HL-60 (cell line): ENCODE measurements around the gene SBF1.

Experiments
- GABPA ChIP-seq: IDR thresholded peaks from 2 replicates; pipeline ENCODE4 v1.6.1; 2012; ENCODE audit warnings: low read depth
- TF ChIP-seq, protein P1 (sequence below): IDR thresholded peaks from one replicate; pipeline ENCODE4 v1.5.1; 2011; ENCODE audit warnings: low read length, control low read depth, inconsistent platforms; ENCODE audit not compliant: insufficient read depth
- TF ChIP-seq, protein P2 (sequence below): IDR thresholded peaks from 2 replicates; pipeline ENCODE4 v1.6.1; 2012; ENCODE audit warnings: low read depth; ENCODE audit not compliant: insufficient replicate concordance

DNA sequence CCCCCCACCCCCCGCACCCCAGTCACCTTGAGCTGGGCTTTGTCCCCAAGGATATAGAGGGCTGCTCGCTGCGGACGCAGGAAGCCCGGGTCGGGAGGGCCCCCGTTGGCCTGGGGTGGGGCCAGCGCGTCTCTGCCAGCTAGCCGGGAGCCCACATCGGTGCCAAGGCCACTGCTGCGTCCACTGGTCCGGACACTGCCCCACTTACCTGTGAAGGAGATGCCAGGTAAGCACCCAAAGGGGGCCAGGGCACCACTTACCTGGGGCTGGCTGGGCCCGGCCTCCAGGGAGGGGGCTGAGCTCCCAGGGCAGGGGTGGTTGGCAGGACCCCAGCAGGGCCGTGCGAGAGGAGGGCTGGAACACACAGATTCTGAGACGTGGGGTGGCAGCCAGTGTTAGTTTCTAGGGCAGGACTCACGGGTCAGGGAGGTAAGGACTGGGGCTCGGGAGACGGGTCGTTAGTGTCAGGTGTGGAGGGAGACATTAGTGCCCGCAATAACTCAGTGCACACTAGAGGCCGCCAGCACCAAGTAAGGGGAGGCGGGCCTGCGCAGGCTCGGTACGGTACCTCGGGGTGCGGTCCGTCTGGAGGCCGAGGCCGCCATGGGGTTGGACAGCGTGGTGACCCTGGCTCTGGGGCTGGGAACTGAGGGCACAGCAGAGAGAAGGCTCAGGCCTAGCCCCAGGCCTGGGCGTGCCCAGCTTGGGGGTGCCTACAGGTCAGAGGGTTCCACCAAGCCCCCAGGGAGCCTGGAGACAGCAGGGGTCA, 18.2 kb downstream of the SBF1 start:
- no peak for TF ChIP-seq GABPA
- TF ChIP-seq, protein P1, sequence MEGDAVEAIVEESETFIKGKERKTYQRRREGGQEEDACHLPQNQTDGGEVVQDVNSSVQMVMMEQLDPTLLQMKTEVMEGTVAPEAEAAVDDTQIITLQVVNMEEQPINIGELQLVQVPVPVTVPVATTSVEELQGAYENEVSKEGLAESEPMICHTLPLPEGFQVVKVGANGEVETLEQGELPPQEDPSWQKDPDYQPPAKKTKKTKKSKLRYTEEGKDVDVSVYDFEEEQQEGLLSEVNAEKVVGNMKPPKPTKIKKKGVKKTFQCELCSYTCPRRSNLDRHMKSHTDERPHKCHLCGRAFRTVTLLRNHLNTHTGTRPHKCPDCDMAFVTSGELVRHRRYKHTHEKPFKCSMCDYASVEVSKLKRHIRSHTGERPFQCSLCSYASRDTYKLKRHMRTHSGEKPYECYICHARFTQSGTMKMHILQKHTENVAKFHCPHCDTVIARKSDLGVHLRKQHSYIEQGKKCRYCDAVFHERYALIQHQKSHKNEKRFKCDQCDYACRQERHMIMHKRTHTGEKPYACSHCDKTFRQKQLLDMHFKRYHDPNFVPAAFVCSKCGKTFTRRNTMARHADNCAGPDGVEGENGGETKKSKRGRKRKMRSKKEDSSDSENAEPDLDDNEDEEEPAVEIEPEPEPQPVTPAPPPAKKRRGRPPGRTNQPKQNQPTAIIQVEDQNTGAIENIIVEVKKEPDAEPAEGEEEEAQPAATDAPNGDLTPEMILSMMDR = peak; percentile 16
- TF ChIP-seq, protein P2, sequence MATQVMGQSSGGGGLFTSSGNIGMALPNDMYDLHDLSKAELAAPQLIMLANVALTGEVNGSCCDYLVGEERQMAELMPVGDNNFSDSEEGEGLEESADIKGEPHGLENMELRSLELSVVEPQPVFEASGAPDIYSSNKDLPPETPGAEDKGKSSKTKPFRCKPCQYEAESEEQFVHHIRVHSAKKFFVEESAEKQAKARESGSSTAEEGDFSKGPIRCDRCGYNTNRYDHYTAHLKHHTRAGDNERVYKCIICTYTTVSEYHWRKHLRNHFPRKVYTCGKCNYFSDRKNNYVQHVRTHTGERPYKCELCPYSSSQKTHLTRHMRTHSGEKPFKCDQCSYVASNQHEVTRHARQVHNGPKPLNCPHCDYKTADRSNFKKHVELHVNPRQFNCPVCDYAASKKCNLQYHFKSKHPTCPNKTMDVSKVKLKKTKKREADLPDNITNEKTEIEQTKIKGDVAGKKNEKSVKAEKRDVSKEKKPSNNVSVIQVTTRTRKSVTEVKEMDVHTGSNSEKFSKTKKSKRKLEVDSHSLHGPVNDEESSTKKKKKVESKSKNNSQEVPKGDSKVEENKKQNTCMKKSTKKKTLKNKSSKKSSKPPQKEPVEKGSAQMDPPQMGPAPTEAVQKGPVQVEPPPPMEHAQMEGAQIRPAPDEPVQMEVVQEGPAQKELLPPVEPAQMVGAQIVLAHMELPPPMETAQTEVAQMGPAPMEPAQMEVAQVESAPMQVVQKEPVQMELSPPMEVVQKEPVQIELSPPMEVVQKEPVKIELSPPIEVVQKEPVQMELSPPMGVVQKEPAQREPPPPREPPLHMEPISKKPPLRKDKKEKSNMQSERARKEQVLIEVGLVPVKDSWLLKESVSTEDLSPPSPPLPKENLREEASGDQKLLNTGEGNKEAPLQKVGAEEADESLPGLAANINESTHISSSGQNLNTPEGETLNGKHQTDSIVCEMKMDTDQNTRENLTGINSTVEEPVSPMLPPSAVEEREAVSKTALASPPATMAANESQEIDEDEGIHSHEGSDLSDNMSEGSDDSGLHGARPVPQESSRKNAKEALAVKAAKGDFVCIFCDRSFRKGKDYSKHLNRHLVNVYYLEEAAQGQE = no peak
